HL-60/S4 treated with retinoic acid at 250 ng/mL for 4 days and 3 days (cell line): Measurements from ENCODE around the gene EFCAB6.

Experiments
- in situ Hi-C: fragments of 300-500 bp; cut with MboI; formaldehyde crosslinking; loops from 2 replicates; pipeline ENCODE4 v1.7.0; 2022; ENCODE audit warnings: low sequenced_read_pairs

EFCAB6 gene

GRCh38 chr22:43643387-43643786 is 168.7 kb downstream of the EFCAB6 start:
- in situ Hi-C loops, result loop anchor here (25.0 kb wide), 1 partner anchor 94 kb away; no protein-coding TSS in a partner anchor

DNA sequence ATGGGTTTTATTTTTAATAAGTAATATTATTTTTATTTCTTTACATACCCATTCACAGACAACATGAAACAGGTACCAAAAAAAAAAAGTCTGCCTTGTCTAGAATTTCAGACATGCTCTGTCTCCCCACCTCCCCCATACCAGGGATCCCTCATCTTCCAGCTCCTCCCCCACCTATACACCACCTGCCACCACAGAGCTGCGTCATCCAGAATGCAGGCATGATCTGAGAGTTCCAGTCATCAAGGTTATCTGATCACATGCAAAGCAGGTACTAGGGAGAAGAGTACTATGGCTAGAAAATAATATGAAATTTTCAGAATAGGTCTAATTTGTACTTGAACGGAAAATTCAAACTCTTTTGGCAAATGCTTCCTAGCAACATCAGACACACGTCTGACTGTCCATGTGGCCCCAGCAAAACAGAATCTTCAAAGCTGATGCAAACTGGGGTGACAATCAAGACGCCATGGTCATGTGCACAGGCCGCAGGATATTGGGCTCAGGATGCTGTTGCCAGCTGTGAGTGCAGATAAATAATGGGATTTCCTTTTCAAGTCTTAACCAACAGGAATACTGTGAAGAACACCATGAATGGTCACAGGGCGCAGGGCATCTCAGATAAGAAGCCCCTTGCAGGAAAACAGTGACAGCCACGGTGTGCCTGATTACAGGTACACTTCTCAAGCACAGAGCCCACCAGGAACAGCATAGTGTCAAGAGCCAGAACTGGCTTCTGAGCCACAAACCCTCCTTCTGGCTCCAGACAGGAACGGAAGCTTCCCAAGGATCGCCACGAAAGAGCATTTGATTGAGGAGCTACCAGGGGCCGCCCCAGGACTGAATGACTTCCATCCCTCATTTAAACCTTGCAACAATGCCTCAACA is 169.5 kb downstream of the EFCAB6 start:
- in situ Hi-C loops, result loop anchor here (25.0 kb wide), 1 partner anchor 95 kb away; no protein-coding TSS in a partner anchor

- in situ Hi-C loops, result loop anchor here (25.0 kb wide), 1 partner anchor 98 kb away; no protein-coding TSS in a partner anchor
Observed at GRCh38 chr22:43639228-43639948, 172.7 kb downstream of the EFCAB6 start.

- in situ Hi-C loops, result loop anchor here (25.0 kb wide), 1 partner anchor 100 kb away; no protein-coding TSS in a partner anchor
Observed at GRCh38 chr22:43637275-43638260, 174.5 kb downstream of the EFCAB6 start.

DNA sequence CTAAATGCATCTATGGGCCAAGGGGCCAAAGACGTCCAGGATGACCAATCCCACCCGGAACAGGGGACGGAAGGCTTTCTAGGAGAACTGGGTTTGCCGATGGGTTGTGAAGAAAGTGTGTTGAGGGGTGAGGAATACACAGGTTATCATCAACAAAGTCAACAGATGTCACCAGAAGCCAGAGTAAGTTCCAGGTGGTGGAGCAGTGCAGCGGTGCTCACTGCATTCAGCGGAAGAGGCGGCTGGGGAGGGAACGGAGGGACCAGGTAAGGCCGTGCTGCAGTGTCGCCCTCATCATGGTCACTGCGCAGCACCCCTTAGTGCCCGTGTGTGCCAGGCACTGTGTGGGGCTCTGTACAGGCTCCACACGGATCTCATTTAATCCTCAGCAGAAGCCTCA is 176.0 kb downstream of the EFCAB6 start:
- in situ Hi-C loops, result loop anchor here (25.0 kb wide), 1 partner anchor 101 kb away; no protein-coding TSS in a partner anchor

DNA sequence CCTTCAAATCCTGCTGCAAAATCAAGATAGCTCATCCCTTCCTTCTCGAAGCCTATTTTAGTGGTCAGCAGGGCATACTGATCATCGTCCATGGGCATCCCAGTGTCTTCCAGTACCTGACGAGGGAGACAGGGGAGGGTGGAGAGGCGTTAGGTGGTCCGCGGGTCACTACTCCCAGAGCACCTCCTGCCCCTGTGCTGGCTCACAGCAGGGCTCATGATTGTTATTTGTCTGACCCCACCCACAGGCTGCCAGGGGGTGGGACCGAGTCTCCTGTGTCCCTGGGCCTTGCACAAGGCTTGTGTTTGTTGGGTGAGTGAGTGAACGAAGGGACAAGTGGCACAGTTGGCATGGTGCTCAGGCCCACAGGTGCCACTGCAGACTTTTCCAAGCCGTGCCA is 177.0 kb downstream of the EFCAB6 start:
- in situ Hi-C loops, result loop anchor here (25.0 kb wide), 1 partner anchor 102 kb away; no protein-coding TSS in a partner anchor

- in situ Hi-C loops, result loop anchor here (25.0 kb wide), 1 partner anchor 103 kb away; no protein-coding TSS in a partner anchor
Observed at GRCh38 chr22:43634316-43634715, 177.8 kb downstream of the EFCAB6 start.

- in situ Hi-C loops, result loop anchor here (25.0 kb wide), 1 partner anchor 104 kb away; no protein-coding TSS in a partner anchor
Observed at GRCh38 chr22:43633631-43634285, 178.3 kb downstream of the EFCAB6 start.

DNA sequence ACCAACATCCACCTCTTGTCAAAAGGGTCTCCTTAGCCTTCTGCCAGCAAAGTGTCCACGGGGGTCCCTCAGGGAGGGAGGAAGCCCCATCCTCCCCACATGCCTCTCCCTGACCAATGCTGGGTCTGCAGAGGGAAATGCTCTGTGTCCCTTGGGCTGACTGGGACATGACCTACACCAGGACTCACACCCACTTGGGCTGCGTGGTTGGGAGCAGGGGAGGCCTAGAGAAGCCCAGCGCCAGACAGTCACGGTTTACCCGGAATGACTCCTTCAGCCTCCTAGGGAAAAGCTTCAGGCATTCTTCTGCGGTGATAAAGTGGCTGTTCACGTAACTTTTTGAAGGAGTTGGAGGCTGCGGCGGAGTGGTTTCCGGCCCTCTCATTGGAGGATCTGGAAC is 180.3 kb downstream of the EFCAB6 start:
- in situ Hi-C loops, result loop anchor here (25.0 kb wide), 1 partner anchor 105 kb away; no protein-coding TSS in a partner anchor

- in situ Hi-C loops, result loop anchor here (25.0 kb wide), 1 partner anchor 106 kb away; no protein-coding TSS in a partner anchor
Observed at GRCh38 chr22:43631201-43631600, 180.9 kb downstream of the EFCAB6 start.

DNA sequence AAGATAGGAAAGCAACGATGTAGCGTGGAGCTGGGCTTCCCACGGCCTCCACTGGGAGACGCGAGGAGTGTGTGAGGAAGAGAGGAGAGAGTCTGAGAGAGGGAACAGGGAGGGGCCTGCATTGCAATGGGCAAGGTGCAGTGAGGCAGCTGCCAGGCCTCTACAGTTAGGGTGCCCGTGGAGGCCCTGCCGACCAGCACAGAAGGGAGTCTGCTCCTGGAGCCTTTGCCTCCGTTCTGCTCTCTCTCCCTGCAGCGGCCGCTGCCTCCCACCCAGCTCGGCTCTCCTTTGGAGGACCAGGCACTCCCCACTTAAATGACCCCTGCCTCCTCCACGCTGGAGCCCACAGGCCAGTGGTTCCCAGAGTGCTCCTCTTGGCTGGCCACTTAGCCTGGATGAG is 181.7 kb downstream of the EFCAB6 start:
- in situ Hi-C loops, result loop anchor here (25.0 kb wide), 1 partner anchor 107 kb away; no protein-coding TSS in a partner anchor

DNA sequence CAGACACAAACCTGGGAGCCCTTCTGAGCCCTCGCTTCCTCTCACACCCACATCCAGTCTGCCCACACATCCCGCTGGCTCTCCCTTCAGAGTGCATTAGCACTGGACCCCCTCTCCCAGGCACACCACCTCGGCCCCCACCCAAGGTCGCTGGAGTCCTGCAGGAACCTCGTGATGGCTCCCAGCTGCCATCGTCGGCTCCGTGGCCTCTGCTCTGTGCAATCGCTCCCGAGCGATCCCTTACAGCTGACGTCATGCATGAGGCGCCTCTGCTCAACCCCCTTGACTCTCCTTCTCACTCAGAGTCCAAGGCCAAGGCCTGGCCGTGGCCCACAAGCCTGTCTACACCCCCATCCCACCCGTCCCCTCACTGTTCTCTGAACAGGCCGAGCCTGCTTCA is 183.9 kb downstream of the EFCAB6 start:
- in situ Hi-C loops, result loop anchor here (25.0 kb wide), 1 partner anchor 109 kb away; no protein-coding TSS in a partner anchor

GRCh38 chr22:43627485-43628213 is 184.5 kb downstream of the EFCAB6 start:
- in situ Hi-C loops, result loop anchor here (25.0 kb wide), 1 partner anchor 110 kb away; no protein-coding TSS in a partner anchor

- in situ Hi-C loops, result loop anchor here (25.0 kb wide), 1 partner anchor 112 kb away; no protein-coding TSS in a partner anchor
Observed at GRCh38 chr22:43625242-43625641, 186.9 kb downstream of the EFCAB6 start.

- in situ Hi-C loops, result no loop called here
Observed at GRCh38 chr22:43624144-43624998, 187.7 kb downstream of the EFCAB6 start.

GRCh38 chr22:43622886-43623285 is 189.2 kb downstream of the EFCAB6 start:
- in situ Hi-C loops, result no loop called here

DNA sequence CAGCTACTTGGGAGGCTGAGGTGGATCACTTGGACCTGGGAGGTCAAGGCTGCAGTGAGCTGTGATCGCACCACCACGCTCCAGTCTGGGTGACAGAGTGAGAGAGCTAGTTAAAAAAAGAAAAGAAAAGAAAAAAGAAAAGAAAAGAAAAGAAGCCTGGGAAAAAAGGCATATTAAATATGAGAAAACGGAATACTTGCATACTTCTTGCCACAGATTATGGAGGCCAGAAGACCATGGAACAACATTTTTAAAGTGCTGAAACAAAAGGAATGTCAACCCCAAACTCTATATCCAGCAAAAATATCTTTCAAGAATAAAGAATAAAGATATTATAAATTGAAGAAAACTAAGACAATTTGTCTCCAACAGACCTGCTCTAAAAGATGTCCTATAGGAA is 191.9 kb downstream of the EFCAB6 start:
- in situ Hi-C loops, result no loop called here

- in situ Hi-C loops, result no loop called here
Observed at GRCh38 chr22:43618517-43618916, 193.6 kb downstream of the EFCAB6 start.
